ENCODE measurements around the gene SMOC1. TPM values are rescaled to one million over a fixed set of nuclear protein-coding genes. Genes with fewer than 3 reads are reported as not detected.
A peak's percentile ranks its signal among the peaks of the same experiment; 100 is the strongest.

Gene SMOC1
- total RNA-seq, 1 donor from 2014 or later = 89.3 TPM

GRCh38 chr14:69986336-69986735 is 107.1 kb downstream of the SMOC1 start:
- peaks cover 14% of the 10 kb centered on the region for H3K36me3 Mint-ChIP-seq
- Histone ChIP-seq H3F3A (ENCODE audit: low read depth) (peaks cover 47% of the 10 kb centered on the region), H3K36me3 (peaks cover 7% of the 10 kb centered on the region), H3K4me3 (no peak overlapping the region), H3K4me2 (peak overlapping the region; percentile 46), H3K4me1 (peaks cover 69% of the 10 kb centered on the region), H3K27ac (peak overlapping the region; percentile 98), H3K27me3 (no peaks in the 10 kb centered on the region), H3K9ac (no peak overlapping the region), H2AFZ (replicated peaks) (no peak overlapping the region), H4K20me1 (ENCODE audit: low read depth) (peaks cover 12% of the 10 kb centered on the region), H3K9me3 (ENCODE audit: low read depth) (peaks cover 3% of the 10 kb centered on the region), H3K79me2 (ENCODE audit: low read depth) (no peaks in the 10 kb centered on the region)
- H3K27me3 Mint-ChIP-seq (ENCODE audit: insufficient read depth, low read depth) = peaks cover 5% of the 10 kb centered on the region
- H3K9me3 Mint-ChIP-seq = peaks cover 5% of the 10 kb centered on the region
- DNase-seq (ENCODE audit: low spot score) = no peak
- H3K4me3 Mint-ChIP-seq = no peak overlapping the region
- TF ChIP-seq EZH2phosphoT487 (IDR thresholded peaks at IDR 0.05) (no peak), EZH2 (IDR thresholded peaks at IDR 0.05) (no peak)
- TF ChIP-seq, protein P1, sequence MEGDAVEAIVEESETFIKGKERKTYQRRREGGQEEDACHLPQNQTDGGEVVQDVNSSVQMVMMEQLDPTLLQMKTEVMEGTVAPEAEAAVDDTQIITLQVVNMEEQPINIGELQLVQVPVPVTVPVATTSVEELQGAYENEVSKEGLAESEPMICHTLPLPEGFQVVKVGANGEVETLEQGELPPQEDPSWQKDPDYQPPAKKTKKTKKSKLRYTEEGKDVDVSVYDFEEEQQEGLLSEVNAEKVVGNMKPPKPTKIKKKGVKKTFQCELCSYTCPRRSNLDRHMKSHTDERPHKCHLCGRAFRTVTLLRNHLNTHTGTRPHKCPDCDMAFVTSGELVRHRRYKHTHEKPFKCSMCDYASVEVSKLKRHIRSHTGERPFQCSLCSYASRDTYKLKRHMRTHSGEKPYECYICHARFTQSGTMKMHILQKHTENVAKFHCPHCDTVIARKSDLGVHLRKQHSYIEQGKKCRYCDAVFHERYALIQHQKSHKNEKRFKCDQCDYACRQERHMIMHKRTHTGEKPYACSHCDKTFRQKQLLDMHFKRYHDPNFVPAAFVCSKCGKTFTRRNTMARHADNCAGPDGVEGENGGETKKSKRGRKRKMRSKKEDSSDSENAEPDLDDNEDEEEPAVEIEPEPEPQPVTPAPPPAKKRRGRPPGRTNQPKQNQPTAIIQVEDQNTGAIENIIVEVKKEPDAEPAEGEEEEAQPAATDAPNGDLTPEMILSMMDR (IDR thresholded peaks at IDR 0.05) = no peak
- H3K4me1 Mint-ChIP-seq = peaks cover 47% of the 10 kb centered on the region
- peak overlapping the region; percentile 4 for H3K27ac Mint-ChIP-seq

GRCh38 chr14:69987406-69988121 is 108.3 kb downstream of the SMOC1 start:
- H3K36me3 Mint-ChIP-seq = peaks cover 14% of the 10 kb centered on the region
- peaks cover 5% of the 10 kb centered on the region for H3K9me3 Mint-ChIP-seq
- H3F3A ChIP-seq (ENCODE audit: low read depth) = peaks cover 46% of the 10 kb centered on the region
- peaks cover 4% of the 10 kb centered on the region for H3K27me3 Mint-ChIP-seq (ENCODE audit: insufficient read depth, low read depth)
- H3K4me3 Mint-ChIP-seq = peak overlapping the region; percentile 56
- H3K4me3 ChIP-seq = peak overlapping the region; percentile 3
- DNase-seq (ENCODE audit: low spot score) = peak; percentile 87
- TF ChIP-seq EZH2phosphoT487 (IDR thresholded peaks at IDR 0.05) (no peak), EZH2 (IDR thresholded peaks at IDR 0.05) (no peak)
- TF ChIP-seq, protein P1 (IDR thresholded peaks at IDR 0.05) = no peak
- no peak overlapping the region for H3K9ac ChIP-seq
- peaks cover 3% of the 10 kb centered on the region for H3K9me3 ChIP-seq (ENCODE audit: low read depth)
- no peaks in the 10 kb centered on the region for H3K79me2 ChIP-seq (ENCODE audit: low read depth)
- peak overlapping the region; percentile 46 for H3K4me2 ChIP-seq
- H4K20me1 ChIP-seq (ENCODE audit: low read depth) = peaks cover 12% of the 10 kb centered on the region
- H3K36me3 ChIP-seq = peaks cover 7% of the 10 kb centered on the region
- no peak overlapping the region for H2AFZ ChIP-seq (replicated peaks)
- H3K27ac ChIP-seq = peak overlapping the region; percentile 98
- H3K4me1 Mint-ChIP-seq = peaks cover 41% of the 10 kb centered on the region
- peaks cover 72% of the 10 kb centered on the region for H3K4me1 ChIP-seq
- H3K27ac Mint-ChIP-seq = peak overlapping the region; percentile 96
- H3K27me3 ChIP-seq = no peaks in the 10 kb centered on the region

- no peak overlapping the region for H2AFZ ChIP-seq (replicated peaks)
- TF ChIP-seq, protein P1 (IDR thresholded peaks at IDR 0.05) = no peak
- TF ChIP-seq EZH2phosphoT487 (IDR thresholded peaks at IDR 0.05) = no peak
- no peak for TF ChIP-seq EZH2 (IDR thresholded peaks at IDR 0.05)
- H3K27ac ChIP-seq = no peak overlapping the region
- H3K79me2 ChIP-seq (ENCODE audit: low read depth) = no peaks in the 10 kb centered on the region
- peaks cover 7% of the 10 kb centered on the region for H3K36me3 ChIP-seq
- no peak overlapping the region for H3K9ac ChIP-seq
- Mint-ChIP-seq H3K27ac (no peak overlapping the region), H3K36me3 (peaks cover 14% of the 10 kb centered on the region), H3K4me3 (no peak overlapping the region), H3K9me3 (peaks cover 5% of the 10 kb centered on the region), H3K4me1 (peaks cover 37% of the 10 kb centered on the region), H3K27me3 (ENCODE audit: insufficient read depth, low read depth) (no peaks in the 10 kb centered on the region)
- no peak overlapping the region for H3K4me2 ChIP-seq
- H3K9me3 ChIP-seq (ENCODE audit: low read depth) = peaks cover 3% of the 10 kb centered on the region
- no peak overlapping the region for H3K4me3 ChIP-seq
- no peaks in the 10 kb centered on the region for H3K27me3 ChIP-seq
- DNase-seq (ENCODE audit: low spot score) = no peak
- peaks cover 46% of the 10 kb centered on the region for H3F3A ChIP-seq (ENCODE audit: low read depth)
- peaks cover 12% of the 10 kb centered on the region for H4K20me1 ChIP-seq (ENCODE audit: low read depth)
- H3K4me1 ChIP-seq = peaks cover 65% of the 10 kb centered on the region
Measured at GRCh38 chr14:69988979-69989378, 109.8 kb downstream of the SMOC1 start.
